CD4-positive, CD25-positive, alpha-beta regulatory T cell (primary cell): ENCODE results near the gene RNU6-9. TPM values are rescaled to one million over a fixed set of nuclear protein-coding genes. Genes with fewer than 3 reads are reported as not detected.

Experiments used
- ATAC-seq, 2 donors: fragments of 150-1000 bp; cut with Tn5 transposase; one replicate each; pipeline ENCODE4 v1.10.0; 2021; ENCODE audit warnings: low read depth in 2 of 2, moderate number of reproducible peaks in 2 of 2, moderate library complexity in 1 of 2
- DNase-seq, 3 donors: peaks; one replicate each; pipeline versions ENCODE4 v3.0.0 to v3.0.0-alpha.2; 2012 to 2022; ENCODE audit warnings: mixed read lengths in 1 of 3
- H3K27ac ChIP-seq: one replicate; pipeline ENCODE4 v1.7.0; 2013; ENCODE audit warnings: mild to moderate bottlenecking, low read length; ENCODE audit not compliant: insufficient read depth, poor library complexity, severe bottlenecking
- H3K27me3 ChIP-seq: one replicate; pipeline ENCODE4 v1.7.0; 2013; ENCODE audit warnings: low read length; ENCODE audit not compliant: control insufficient read depth, insufficient read depth
- H3K36me3 ChIP-seq: one replicate; pipeline ENCODE4 v1.7.0; 2013; ENCODE audit warnings: mild to moderate bottlenecking, low read length, moderate library complexity; ENCODE audit not compliant: control insufficient read depth, insufficient read depth
- H3K4me1 ChIP-seq: 2 replicates; pipeline ENCODE4 v1.7.0; 2013; ENCODE audit warnings: mild to moderate bottlenecking, low read length; ENCODE audit not compliant: insufficient read depth, control insufficient read depth, poor library complexity, severe bottlenecking
- H3K4me3 ChIP-seq: one replicate; pipeline ENCODE4 v1.7.0; 2013; ENCODE audit warnings: low read depth, mild to moderate bottlenecking, low read length, moderate library complexity
- H3K9me3 ChIP-seq, 2 experiments: 1 replicate in 1 of 2; 2 replicates in 1 of 2; pipeline ENCODE4 v1.7.0; 2013; ENCODE audit warnings: low read length in 2 of 2, mild to moderate bottlenecking in 1 of 2, moderate library complexity in 1 of 2; ENCODE audit not compliant: control insufficient read depth in 2 of 2
- H3K27ac Mint-ChIP-seq, 3 donors: one replicate each; pipeline ENCODE4 v1.8.0; 2020 to 2022; ENCODE audit warnings: mild to moderate bottlenecking in 3 of 3, mixed read lengths in 3 of 3, moderate library complexity in 2 of 3
- H3K27me3 Mint-ChIP-seq: one replicate; pipeline ENCODE4 v1.8.0; 2022; ENCODE audit warnings: mild to moderate bottlenecking, mixed read lengths
- H3K36me3 Mint-ChIP-seq: one replicate; pipeline ENCODE4 v1.8.0; 2020; ENCODE audit warnings: mixed read lengths
- H3K4me1 Mint-ChIP-seq, 4 donors: one replicate each; pipeline ENCODE4 v1.8.0; 2020 to 2022; ENCODE audit warnings: mixed read lengths in 4 of 4, mild to moderate bottlenecking in 1 of 4
- H3K4me3 Mint-ChIP-seq, 4 donors: one replicate each; pipeline ENCODE4 v1.8.0; 2020 to 2022; ENCODE audit warnings: mild to moderate bottlenecking in 4 of 4, mixed read lengths in 4 of 4, moderate library complexity in 3 of 4
- H3K9me3 Mint-ChIP-seq, 7 donors: one replicate each; pipeline ENCODE4 v1.8.0; 2020 to 2022; ENCODE audit warnings: mixed read lengths in 7 of 7, mild to moderate bottlenecking in 3 of 7, moderate library complexity in 2 of 7
- polyA plus RNA-seq, 4 donors: library from polyadenylated mRNA; unstranded; fragments of 300-500 nt; fragmentation: Illumina TruSeq; gene quantifications; one replicate each; pipeline ENCODE4 v1.2.3, GENCODE V29; 2021
- total RNA-seq: library from RNA; stranded (reverse); gene quantifications from one replicate; pipeline ENCODE4 v1.2.3, GENCODE V29; 2022

RNU6-9 gene
- total and polyA plus RNA-seq, 5 donors from 2014 or later = not detected

- no peaks in the 10 kb centered on the region for H3K36me3 ChIP-seq
- ATAC-seq = no peak
- H3K27ac ChIP-seq = no peak overlapping the region
- peaks cover 4% of the 10 kb centered on the region for H3K27me3 ChIP-seq
- no peak overlapping the region for H3K4me3 ChIP-seq
- no peak overlapping the region for H3K27ac Mint-ChIP-seq
- no peaks in the 10 kb centered on the region for H3K9me3 ChIP-seq
- peaks cover 0 to 2% (median 0%) of the 10 kb centered on the region in 7 donors for H3K9me3 Mint-ChIP-seq
- H3K4me1 Mint-ChIP-seq = peaks cover 0 to 9% (median 2%) of the 10 kb centered on the region in 4 donors
- H3K4me1 ChIP-seq = peaks cover 4% of the 10 kb centered on the region
- H3K36me3 Mint-ChIP-seq = no peaks in the 10 kb centered on the region
- H3K27me3 Mint-ChIP-seq = peaks cover 26% of the 10 kb centered on the region
- H3K4me3 Mint-ChIP-seq = no peak overlapping the region
- no peak for DNase-seq
These were observed 37.6 kb upstream of the RNU6-9 start for GRCh38 chr19:855566-856120.

GRCh38 chr19:858284-858683 is 35.0 kb upstream of the RNU6-9 start:
- no peak overlapping the region for H3K4me3 ChIP-seq
- DNase-seq (no peak), ATAC-seq (no peak)
- H3K36me3 ChIP-seq = no peaks in the 10 kb centered on the region
- peaks cover 0 to 2% (median 0%) of the 10 kb centered on the region in 7 donors for H3K9me3 Mint-ChIP-seq
- peaks cover 28% of the 10 kb centered on the region for H3K27me3 Mint-ChIP-seq
- no peaks in the 10 kb centered on the region for H3K36me3 Mint-ChIP-seq
- peaks cover 0 to 13% (median 6%) of the 10 kb centered on the region in 4 donors for H3K4me1 Mint-ChIP-seq
- H3K27ac ChIP-seq = no peak overlapping the region
- H3K4me1 ChIP-seq = peaks cover 21% of the 10 kb centered on the region
- H3K27me3 ChIP-seq = peaks cover 4% of the 10 kb centered on the region
- peak overlapping the region in 1 of 4 donors; percentile 4 for H3K4me3 Mint-ChIP-seq
- H3K27ac Mint-ChIP-seq = no peak overlapping the region
- H3K9me3 ChIP-seq = no peaks in the 10 kb centered on the region

GRCh38 chr19:858868-859843 is 34.1 kb upstream of the RNU6-9 start, which contains the start of gene CFD:
TSS of gene CFD (plus strand) at chr19:859664. CDS start at chr19:859690, 26 bp downstream.
- Mint-ChIP-seq H3K36me3 (no peaks in the 10 kb centered on the region), H3K27me3 (peaks cover 35% of the 10 kb centered on the region), H3K4me3 (peak within 1 kb of the TSS in 3 of 4 donors; percentile 4 to 21 (median 7)), H3K9me3 (peaks cover 0 to 2% (median 0%) of the 10 kb centered on the region in 7 donors), H3K4me1 (peaks cover 3 to 20% (median 10%) of the 10 kb centered on the region in 4 donors), H3K27ac (no peak within 1 kb of the TSS)
- ATAC-seq = no peak
- Histone ChIP-seq H3K9me3 (no peaks in the 10 kb centered on the region), H3K4me1 (peaks cover 30% of the 10 kb centered on the region), H3K36me3 (no peaks in the 10 kb centered on the region), H3K27ac (no peak within 1 kb of the TSS), H3K27me3 (peaks cover 4% of the 10 kb centered on the region), H3K4me3 (no peak within 1 kb of the TSS)
- no peak for DNase-seq

- Mint-ChIP-seq H3K9me3 (peaks cover 0 to 2% (median 0%) of the 10 kb centered on the region in 7 donors), H3K4me3 (no peak overlapping the region), H3K4me1 (peaks cover 3 to 26% (median 13%) of the 10 kb centered on the region in 4 donors), H3K27me3 (peaks cover 35% of the 10 kb centered on the region), H3K36me3 (no peaks in the 10 kb centered on the region), H3K27ac (no peak overlapping the region)
- peaks cover 4% of the 10 kb centered on the region for H3K27me3 ChIP-seq
- no peak overlapping the region for H3K4me3 ChIP-seq
- H3K27ac ChIP-seq = no peak overlapping the region
- H3K4me1 ChIP-seq = peaks cover 30% of the 10 kb centered on the region
- no peak for DNase-seq
- no peak for ATAC-seq
- no peaks in the 10 kb centered on the region for H3K36me3 ChIP-seq
- H3K9me3 ChIP-seq = no peaks in the 10 kb centered on the region
These were observed 32.0 kb upstream of the RNU6-9 start for GRCh38 chr19:861141-861755.

GRCh38 chr19:861756-862580 is 31.3 kb upstream of the RNU6-9 start:
- Histone ChIP-seq H3K27ac (no peak overlapping the region), H3K4me3 (no peak overlapping the region), H3K27me3 (peaks cover 4% of the 10 kb centered on the region), H3K36me3 (no peaks in the 10 kb centered on the region), H3K4me1 (peaks cover 30% of the 10 kb centered on the region), H3K9me3 (no peaks in the 10 kb centered on the region)
- H3K4me3 Mint-ChIP-seq = peak overlapping the region; percentile 43 to 85 (median 82)
- peaks cover 34% of the 10 kb centered on the region for H3K27me3 Mint-ChIP-seq
- H3K9me3 Mint-ChIP-seq = peaks cover 0 to 1% (median 0%) of the 10 kb centered on the region in 7 donors
- H3K36me3 Mint-ChIP-seq = no peaks in the 10 kb centered on the region
- H3K4me1 Mint-ChIP-seq = peaks cover 3 to 25% (median 13%) of the 10 kb centered on the region in 4 donors
- DNase-seq (peak; percentile 53 to 62 (median 57)), ATAC-seq (peak; percentile 25 to 26)
- H3K27ac Mint-ChIP-seq = peak overlapping the region in 1 of 3 donors; percentile 89

- ATAC-seq = peak; percentile 52 to 59
- no peaks in the 10 kb centered on the region for H3K36me3 ChIP-seq
- peak overlapping the region; percentile 43 to 85 (median 82) for H3K4me3 Mint-ChIP-seq
- peaks cover 30% of the 10 kb centered on the region for H3K27me3 Mint-ChIP-seq
- peaks cover 30% of the 10 kb centered on the region for H3K4me1 ChIP-seq
- H3K9me3 Mint-ChIP-seq = peaks cover 0 to 1% (median 0%) of the 10 kb centered on the region in 7 donors
- peak; percentile 67 to 82 (median 80) for DNase-seq
- no peaks in the 10 kb centered on the region for H3K9me3 ChIP-seq
- peaks cover 3 to 28% (median 12%) of the 10 kb centered on the region in 4 donors for H3K4me1 Mint-ChIP-seq
- peaks cover 5% of the 10 kb centered on the region for H3K36me3 Mint-ChIP-seq
- H3K27ac Mint-ChIP-seq = peak overlapping the region in 2 of 3 donors; percentile 79 to 89
- H3K27me3 ChIP-seq = peaks cover 4% of the 10 kb centered on the region
- H3K27ac ChIP-seq = no peak overlapping the region
- H3K4me3 ChIP-seq = no peak overlapping the region
These were observed 30.5 kb upstream of the RNU6-9 start for GRCh38 chr19:862581-863314.
